ENCODE results near the gene ZNF433. TPM values are rescaled to one million over a fixed set of nuclear protein-coding genes. Genes with fewer than 3 reads are reported as not detected.

Gene ZNF433
- total and polyA plus RNA-seq, 10 of the 15 experiments (the other 5 are each of a cell fraction or from before 2014, with no cell fraction given): 0.79 to 2.9 (median 1.7) TPM

- TF ChIP-seq MEF2B (IDR thresholded peaks at IDR 0.05; ENCODE audit: partially characterized antibody, poor library complexity, severe bottlenecking) (peak; percentile 97), JUNB (IDR thresholded peaks at IDR 0.05) (peak; percentile 91), USF1 (IDR thresholded peaks at IDR 0.05; ENCODE audit: borderline replicate concordance, extremely low read length, insufficient read depth, low read depth, low read length) (no peak), SKIL (IDR thresholded peaks at IDR 0.05; ENCODE audit: low read depth, poor library complexity, severe bottlenecking) (peak; percentile 94), NR2C2 (IDR thresholded peaks at IDR 0.05; ENCODE audit: borderline replicate concordance, control insufficient read depth, insufficient read length, low read depth) (no peak), ZNF384 (IDR thresholded peaks at IDR 0.05; ENCODE audit: borderline replicate concordance, low read depth, low read length) (peak; percentile 82), CREM (IDR thresholded peaks at IDR 0.05; ENCODE audit: low read depth) (no peak), RUNX3 (IDR thresholded peaks at IDR 0.05; ENCODE audit: low read length) (peak; percentile 96), SP1 (IDR thresholded peaks at IDR 0.05; ENCODE audit: low read depth, low read length) (no peak), EGR1 (IDR thresholded peaks at IDR 0.05; ENCODE audit: borderline replicate concordance in 1 of 2, low read depth in 2 of 2, low read length in 2 of 2) (no peak), SREBF2 (IDR thresholded peaks at IDR 0.05; ENCODE audit: low read length) (no peak), MEF2A (IDR thresholded peaks at IDR 0.05; ENCODE audit: insufficient read depth, low read depth, low read length) (0 out of 2 replicates have a peak, but pooled peaks have one; percentile 48), PML (IDR thresholded peaks at IDR 0.05; ENCODE audit: low read length) (no peak), POLR2AphosphoS2 (IDR thresholded peaks at IDR 0.05; ENCODE audit: low read depth, low read length) (no peak), ATF2 (IDR thresholded peaks at IDR 0.05; ENCODE audit: low read length) (peak; percentile 87), RAD21 (IDR thresholded peaks at IDR 0.05; ENCODE audit: insufficient read depth, low read depth, low read length) (no peak), BCL3 (IDR thresholded peaks at IDR 0.05; ENCODE audit: borderline replicate concordance, insufficient read depth, low read depth, low read length, poor library complexity, severe bottlenecking) (no peak), NFXL1 (IDR thresholded peaks at IDR 0.05; ENCODE audit: borderline replicate concordance) (no peak), CREB1 (IDR thresholded peaks at IDR 0.05; ENCODE audit: low read depth) (0 out of 2 replicates have a peak, but pooled peaks have one; percentile 18), SIX5 (IDR thresholded peaks at IDR 0.05; ENCODE audit: low read depth, low read length, severe bottlenecking) (no peak), POLR2AphosphoS5 (IDR thresholded peaks at IDR 0.05; ENCODE audit: low read length) (no peak), NFIC (IDR thresholded peaks at IDR 0.05; ENCODE audit: low read depth, low read length) (peak; percentile 83)
Observed at GRCh38 chr19:12000152-12000981, 35.1 kb downstream of the ZNF433 start (continued).

Data from GM12878 (cell line).